HG02759 (cell line): ENCODE measurements around the gene MPP4.

Source experiments
- ATAC-seq: cut with Tn5 transposase; IDR thresholded peaks from one replicate; pipeline ENCODE4 v1.9.1; 2021; ENCODE audit warnings: mild to moderate bottlenecking, moderate library complexity; ENCODE audit not compliant: unreplicated experiment

MPP4 gene

GRCh38 chr2:201698588-201699226, at the start of gene MPP4:
TSS of gene MPP4 (minus strand) at chr2:201698644. CDS start at chr2:201693954, 4,690 bp downstream.
- ATAC-seq, result no peak

GRCh38 chr2:201746551-201746950, 48.1 kb upstream of the MPP4 start:
- ATAC-seq, result no peak

GRCh38 chr2:201735486-201735885, 37.0 kb upstream of the MPP4 start:
- ATAC-seq, result no peak

- ATAC-seq, result no peak
Observed at GRCh38 chr2:201734111-201734510, 35.7 kb upstream of the MPP4 start.

GRCh38 chr2:201733544-201733943, 35.1 kb upstream of the MPP4 start:
- ATAC-seq, result no peak

GRCh38 chr2:201730651-201731285, 32.3 kb upstream of the MPP4 start:
- ATAC-seq, result no peak

GRCh38 chr2:201715459-201715858, 17.0 kb upstream of the MPP4 start:
- ATAC-seq, result no peak

GRCh38 chr2:201712726-201713125, 14.3 kb upstream of the MPP4 start:
- ATAC-seq, result no peak

- no peak for ATAC-seq
Observed at GRCh38 chr2:201709747-201710146, 11.3 kb upstream of the MPP4 start.

- no peak for ATAC-seq
Observed at GRCh38 chr2:201709049-201709448, 10.6 kb upstream of the MPP4 start.

- no peak for ATAC-seq
Observed at GRCh38 chr2:201707753-201708152, 9.3 kb upstream of the MPP4 start.

- ATAC-seq, result no peak
Observed at GRCh38 chr2:201707142-201707541, 8.7 kb upstream of the MPP4 start.

GRCh38 chr2:201704536-201704935, 6.1 kb upstream of the MPP4 start:
- no peak for ATAC-seq

- ATAC-seq, result no peak
Observed at GRCh38 chr2:201701646-201702045, 3.2 kb upstream of the MPP4 start.

GRCh38 chr2:201699416-201699815, 972 bp upstream of the MPP4 start:
- ATAC-seq, result no peak

GRCh38 chr2:201697899-201698298, 545 bp downstream of the MPP4 start:
- no peak for ATAC-seq

- ATAC-seq, result no peak
Observed at GRCh38 chr2:201696151-201696659, 2.2 kb downstream of the MPP4 start.

GRCh38 chr2:201685156-201685555, 13.3 kb downstream of the MPP4 start:
- ATAC-seq, result no peak

- no peak for ATAC-seq
Observed at GRCh38 chr2:201680743-201681142, 17.7 kb downstream of the MPP4 start.

GRCh38 chr2:201678401-201678800, 20.0 kb downstream of the MPP4 start:
- no peak for ATAC-seq

GRCh38 chr2:201675454-201675853, 23.0 kb downstream of the MPP4 start:
- ATAC-seq, result no peak

- ATAC-seq, result no peak
Observed at GRCh38 chr2:201674794-201675193, 23.6 kb downstream of the MPP4 start.

- no peak for ATAC-seq
Observed at GRCh38 chr2:201674298-201674697, 24.1 kb downstream of the MPP4 start.
